Pulmonary artery endothelial cell (primary cell): ENCODE data around the gene OSER1. TPM values are rescaled to one million over a fixed set of nuclear protein-coding genes. Genes with fewer than 3 reads are reported as not detected.

Source experiments
- DNase-seq: peaks from one replicate; pipeline ENCODE4 v3.0.0-alpha.2; 2011; ENCODE audit warnings: low read depth, low spot score
- total RNA-seq: library from RNA; depleted of rRNA; stranded (reverse); fragments of >200 nt; gene quantifications from 2 replicates; pipeline ENCODE4 v1.2.3, GENCODE V29; 2014

OSER1 gene
- total RNA-seq, 1 donor from 2014 or later: 36.1 TPM

- DNase-seq: no peak
Measured at GRCh38 chr20:44228465-44229258, 18.1 kb upstream of the OSER1 start.

- no peak for DNase-seq
Measured at GRCh38 chr20:44224637-44225036, 14.1 kb upstream of the OSER1 start.

GRCh38 chr20:44223721-44224120 is 13.2 kb upstream of the OSER1 start:
- no peak for DNase-seq

- DNase-seq: no peak
Measured at GRCh38 chr20:44222633-44223368, 12.2 kb upstream of the OSER1 start.

- no peak for DNase-seq
Measured at GRCh38 chr20:44222027-44222426, 11.5 kb upstream of the OSER1 start.

- no peak for DNase-seq
Measured at GRCh38 chr20:44221368-44221954, 10.9 kb upstream of the OSER1 start.

GRCh38 chr20:44219791-44220190 is 9.2 kb upstream of the OSER1 start:
- DNase-seq: no peak

- no peak for DNase-seq
Measured at GRCh38 chr20:44219170-44219730, 8.7 kb upstream of the OSER1 start.

- no peak for DNase-seq
Measured at GRCh38 chr20:44218446-44218845, 7.9 kb upstream of the OSER1 start.

GRCh38 chr20:44217342-44218092 is 6.9 kb upstream of the OSER1 start:
- peak; percentile 17 for DNase-seq

- peak; percentile 17 for DNase-seq
Measured at GRCh38 chr20:44215125-44215524, 4.6 kb upstream of the OSER1 start.

GRCh38 chr20:44212792-44213191 is 2.2 kb upstream of the OSER1 start:
- no peak for DNase-seq

GRCh38 chr20:44211177-44212039 is 837 bp upstream of the OSER1 start:
- DNase-seq: no peak

GRCh38 chr20:44209686-44210405 is 725 bp downstream of the OSER1 start:
- no peak for DNase-seq

GRCh38 chr20:44208770-44209169 is 1.8 kb downstream of the OSER1 start:
- DNase-seq: no peak

- DNase-seq: no peak
Measured at GRCh38 chr20:44208165-44208564, 2.4 kb downstream of the OSER1 start.

- no peak for DNase-seq
Measured at GRCh38 chr20:44207126-44207723, 3.3 kb downstream of the OSER1 start.

GRCh38 chr20:44206132-44206531 is 4.4 kb downstream of the OSER1 start:
- DNase-seq: no peak

GRCh38 chr20:44204832-44205215 is 5.7 kb downstream of the OSER1 start:
- no peak for DNase-seq
